Hair follicular keratinocyte (primary cell): ENCODE measurements around the gene SETD1B. TPM values are rescaled to one million over a fixed set of nuclear protein-coding genes. Genes with fewer than 3 reads are reported as not detected.

Experiments used
- total RNA-seq: library from RNA; depleted of rRNA; stranded (reverse); fragments of >200 nt; gene quantifications from 2 replicates; pipeline ENCODE4 v1.2.3, GENCODE V29; 2015

Gene SETD1B
- total RNA-seq = 2.0 and 3.0 TPM in 2 replicates

DNA sequence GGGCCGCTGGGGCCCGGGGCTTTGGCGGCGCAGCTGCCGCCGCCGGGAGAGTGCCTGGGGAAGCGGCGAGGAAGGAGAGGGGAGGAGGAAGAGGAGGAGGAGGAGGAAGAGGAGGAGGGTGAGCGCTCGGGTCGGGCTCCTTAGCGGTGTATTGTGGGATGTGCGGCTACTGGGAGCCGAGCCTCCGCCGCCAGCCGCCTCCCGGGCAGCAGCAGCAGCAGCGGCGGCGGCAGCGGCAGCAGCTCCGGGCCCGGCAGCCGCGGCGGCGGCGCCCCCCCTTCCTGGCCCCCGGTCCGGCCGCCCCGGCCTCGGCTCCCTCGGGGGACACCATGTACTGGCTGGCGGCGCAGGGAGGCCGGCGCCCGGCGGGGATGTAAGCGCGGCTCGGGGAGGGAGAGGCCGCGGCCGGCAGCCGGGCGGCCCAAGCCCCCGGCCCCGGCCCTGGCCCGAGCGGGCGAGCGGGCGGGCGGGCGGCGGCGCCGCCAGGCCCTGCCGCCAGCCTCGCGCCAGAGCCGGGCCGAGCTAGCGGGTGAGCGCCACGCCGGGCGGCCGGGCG is at the start of gene SETD1B:
TSS of gene SETD1B (plus strand) at position 149 of the 556 bp plus-strand sequence. CDS start 729 bp downstream, outside the sequence.

GRCh38 chr12:121793440-121793837 is 10.4 kb upstream of the SETD1B start, which contains the start of gene RHOF:
Gene RHOF, minus strand, starts transcription at chr12:121793688. Its CDS starts 55 bp downstream, at chr12:121793633.

DNA sequence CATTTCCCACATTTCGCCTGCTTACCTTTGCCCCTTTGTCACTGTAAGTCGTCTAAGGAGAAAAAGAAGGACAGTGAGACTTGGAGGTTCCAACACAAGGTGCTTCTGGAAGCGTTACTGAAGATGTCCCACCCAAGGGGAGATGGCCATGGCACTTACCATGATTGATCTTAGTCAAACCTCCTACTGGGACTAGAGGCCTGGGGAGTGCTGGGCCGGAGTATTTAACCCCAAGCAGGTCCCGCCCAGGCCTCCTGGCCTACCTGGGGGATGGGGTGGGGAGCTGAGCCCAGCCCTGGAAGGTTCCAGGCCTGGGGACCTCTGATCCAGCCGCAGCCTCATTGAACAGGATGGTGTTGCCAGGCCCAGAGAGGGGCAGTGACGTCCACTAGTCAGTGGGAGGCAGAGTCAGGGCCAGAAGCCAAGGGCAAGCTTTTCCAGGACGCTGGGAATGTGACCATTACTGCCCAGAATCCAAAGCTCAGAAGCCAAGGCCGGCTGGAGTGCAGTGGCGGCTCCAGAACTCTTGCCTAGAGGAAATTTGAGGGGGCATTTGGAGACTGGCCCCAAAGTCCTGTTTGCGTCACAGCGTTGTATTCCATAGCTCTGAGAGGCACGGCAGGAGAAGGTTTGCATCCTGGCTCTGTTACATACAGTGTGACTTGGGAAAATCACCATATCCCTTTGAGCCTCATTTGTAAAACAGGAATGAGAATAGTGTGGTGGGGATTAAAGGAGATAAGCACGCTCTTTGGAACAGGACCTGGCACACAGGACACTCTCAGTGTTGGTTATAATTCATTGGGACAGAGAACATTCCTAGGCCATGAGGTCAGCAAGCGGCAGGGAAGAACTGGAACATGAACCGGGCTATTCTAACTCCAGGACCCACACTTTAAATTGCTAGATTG is 55.1 kb downstream of the SETD1B start, which contains the start of gene HPD:
TSS of gene HPD (minus strand) at position 198 of the 911 bp plus-strand sequence. CDS start at position 162, 36 bp downstream.

Other genes with a start within 250 kb of the SETD1B start
- gene KDM2B, start 223.0 kb upstream of the SETD1B start, total RNA-seq = 22.9 and 23.9 TPM in 2 replicates
- 13.7 and 19.1 TPM in 2 replicates for gene ORAI1, start 177.5 kb upstream of the SETD1B start, total RNA-seq
- gene MORN3, start 134.4 kb upstream of the SETD1B start, total RNA-seq = 1.6 TPM in 1 of 2 replicates, not detected in the other
- 6.6 and 8.8 TPM in 2 replicates for gene TMEM120B, start 91.3 kb upstream of the SETD1B start, total RNA-seq
- 12.9 and 32.4 TPM in 2 replicates for gene RHOF, start 10.3 kb upstream of the SETD1B start, total RNA-seq
- gene HPD, start 54.9 kb downstream of the SETD1B start, total RNA-seq = not detected in 2 replicates
- 61.9 and 144 TPM in 2 replicates for gene PSMD9, start 84.8 kb downstream of the SETD1B start, total RNA-seq
- 62.5 and 81.1 TPM in 2 replicates for gene CFAP251, start 114.6 kb downstream of the SETD1B start, total RNA-seq
- gene BCL7A, start 217.9 kb downstream of the SETD1B start, total RNA-seq = 14.8 and 16.9 TPM in 2 replicates